ENCODE measurements around the gene KCNC1. TPM values are rescaled to one million over a fixed set of nuclear protein-coding genes. Genes with fewer than 3 reads are reported as not detected.

The KCNC1 gene
- total RNA-seq, 2 donors from 2014 or later: not detected

GRCh38 chr11:17803754-17804334 is 69.3 kb downstream of the KCNC1 start:
- no peak for TF ChIP-seq CTCF (IDR thresholded peaks at IDR 0.05)
- no peaks in the 10 kb centered on the region for H3K4me1 ChIP-seq (ENCODE audit: control insufficient read depth in 1 of 2, low read depth in 2 of 2)
- no peaks in the 10 kb centered on the region for H3K36me3 ChIP-seq
- no peaks in the 10 kb centered on the region for H3K27me3 ChIP-seq (replicated peaks; ENCODE audit: insufficient read depth)
- H3K9me3 ChIP-seq: no peaks in the 10 kb centered on the region
- DNase-seq (ENCODE audit: low spot score): no peak
- H3K27ac ChIP-seq: no peak overlapping the region
- no peak overlapping the region for H3K4me3 ChIP-seq
- ATAC-seq (ENCODE audit: insufficient number of reproducible peaks, low FRiP score, low read depth): no peak

- Histone ChIP-seq H3K4me1 (ENCODE audit: control insufficient read depth in 1 of 2, low read depth in 2 of 2) (no peaks in the 10 kb centered on the region), H3K27ac (no peak overlapping the region), H3K4me3 (no peak overlapping the region), H3K36me3 (no peaks in the 10 kb centered on the region), H3K9me3 (no peaks in the 10 kb centered on the region), H3K27me3 (replicated peaks; ENCODE audit: insufficient read depth) (no peaks in the 10 kb centered on the region)
- no peak for ATAC-seq (ENCODE audit: insufficient number of reproducible peaks, low FRiP score, low read depth)
- TF ChIP-seq CTCF (IDR thresholded peaks at IDR 0.05): no peak
- no peak for DNase-seq (ENCODE audit: low spot score)
These were observed 70.5 kb downstream of the KCNC1 start for GRCh38 chr11:17805043-17805442.

- Histone ChIP-seq H3K9me3 (no peaks in the 10 kb centered on the region), H3K36me3 (no peaks in the 10 kb centered on the region), H3K27ac (no peak overlapping the region), H3K4me1 (ENCODE audit: control insufficient read depth in 1 of 2, low read depth in 2 of 2) (peaks cover 0 to 5% of the 10 kb centered on the region in 2 donors), H3K27me3 (replicated peaks; ENCODE audit: insufficient read depth) (no peaks in the 10 kb centered on the region), H3K4me3 (no peak overlapping the region)
- no peak for TF ChIP-seq CTCF (IDR thresholded peaks at IDR 0.05)
- DNase-seq (ENCODE audit: low spot score) (no peak), ATAC-seq (ENCODE audit: insufficient number of reproducible peaks, low FRiP score, low read depth) (no peak)
These were observed 71.3 kb downstream of the KCNC1 start for GRCh38 chr11:17805873-17806272.

- no peaks in the 10 kb centered on the region for H3K36me3 ChIP-seq
- DNase-seq (ENCODE audit: low spot score): no peak
- TF ChIP-seq CTCF (IDR thresholded peaks at IDR 0.05): no peak
These were observed 72.5 kb downstream of the KCNC1 start for GRCh38 chr11:17807034-17807433.

GRCh38 chr11:17810041-17810440 is 75.5 kb downstream of the KCNC1 start:
- TF ChIP-seq CTCF (IDR thresholded peaks at IDR 0.05): no peak
- Histone ChIP-seq H3K4me3 (no peak overlapping the region), H3K27me3 (replicated peaks; ENCODE audit: insufficient read depth) (no peaks in the 10 kb centered on the region), H3K27ac (no peak overlapping the region), H3K9me3 (no peaks in the 10 kb centered on the region), H3K4me1 (ENCODE audit: control insufficient read depth in 1 of 2, low read depth in 2 of 2) (peaks cover 15 to 39% of the 10 kb centered on the region in 2 donors), H3K36me3 (no peaks in the 10 kb centered on the region)
- DNase-seq (ENCODE audit: low spot score): no peak
- no peak for ATAC-seq (ENCODE audit: insufficient number of reproducible peaks, low FRiP score, low read depth)

More at GRCh38 chr11:17807034-17807433, 72.5 kb downstream of the KCNC1 start:
- no peak overlapping the region for H3K27ac ChIP-seq
- H3K4me1 ChIP-seq (ENCODE audit: control insufficient read depth in 1 of 2, low read depth in 2 of 2): peaks cover 0 to 9% of the 10 kb centered on the region in 2 donors
- H3K4me3 ChIP-seq: no peak overlapping the region
- H3K9me3 ChIP-seq: no peaks in the 10 kb centered on the region
- no peak for ATAC-seq (ENCODE audit: insufficient number of reproducible peaks, low FRiP score, low read depth)
- H3K27me3 ChIP-seq (replicated peaks; ENCODE audit: insufficient read depth): no peaks in the 10 kb centered on the region

Measured in thoracic aorta (tissue), 2 donors.